Left ventricle myocardium inferior (tissue), 1 donor: ENCODE results near the gene ATF6B. TPM values are rescaled to one million over a fixed set of nuclear protein-coding genes. Genes with fewer than 3 reads are reported as not detected.
"Not testable (repeated sequence)": the region's sequence is repeated elsewhere in the genome, so short reads cannot be mapped to it uniquely, and the experiment has no call there.

ENCODE experiments used
- DNase-seq: peaks from one replicate; pipeline ENCODE4 v3.0.0-alpha.2; 2020
- H3K27ac ChIP-seq: fragments of 200-600 bp; replicated peaks from 2 replicates; pipeline ENCODE4 v1.8.0; 2021
- H3K27me3 ChIP-seq: fragments of 200-600 bp; 2 replicates; pipeline ENCODE4 v1.8.0; 2021; ENCODE audit warnings: low read depth
- H3K36me3 ChIP-seq: fragments of 200-600 bp; 2 replicates; pipeline ENCODE4 v1.8.0; 2021
- H3K4me1 ChIP-seq: fragments of 200-600 bp; 2 replicates; pipeline ENCODE4 v1.8.0; 2021
- H3K4me3 ChIP-seq: fragments of 200-600 bp; 2 replicates; pipeline ENCODE4 v1.8.0; 2021; ENCODE audit warnings: mild to moderate bottlenecking, moderate library complexity
- H3K9me3 ChIP-seq: fragments of 200-600 bp; replicated peaks from 2 replicates; pipeline ENCODE4 v1.8.0; 2021
- intact Hi-C: fragments of 100-400 bp; cut with micrococcal nuclease; formaldehyde crosslinking; loops from one replicate; pipeline ENCODE4 v1.11.0; 2022
- total RNA-seq: library from RNA; stranded (reverse); fragmentation: NEBNext Ultra II Directional; extraction: Animal tissue kit (Norgen Biotek cat#: 25700); gene quantifications from one replicate; pipeline ENCODE4 v1.2.1, GENCODE V29; 2021
- TF ChIP-seq, protein P1 (sequence below): fragments of 200-600 bp; IDR thresholded peaks from 2 replicates; pipeline ENCODE4 v1.8.0; 2021; ENCODE audit warnings: antibody characterized with exemption, mild to moderate bottlenecking, borderline replicate concordance
- donor health status: DM: no; HTN: yes; CAD: no; lungs with severe emphysema.

ATF6B gene
- total RNA-seq, 1 donor from 2014 or later: 29.1 TPM

DNA sequence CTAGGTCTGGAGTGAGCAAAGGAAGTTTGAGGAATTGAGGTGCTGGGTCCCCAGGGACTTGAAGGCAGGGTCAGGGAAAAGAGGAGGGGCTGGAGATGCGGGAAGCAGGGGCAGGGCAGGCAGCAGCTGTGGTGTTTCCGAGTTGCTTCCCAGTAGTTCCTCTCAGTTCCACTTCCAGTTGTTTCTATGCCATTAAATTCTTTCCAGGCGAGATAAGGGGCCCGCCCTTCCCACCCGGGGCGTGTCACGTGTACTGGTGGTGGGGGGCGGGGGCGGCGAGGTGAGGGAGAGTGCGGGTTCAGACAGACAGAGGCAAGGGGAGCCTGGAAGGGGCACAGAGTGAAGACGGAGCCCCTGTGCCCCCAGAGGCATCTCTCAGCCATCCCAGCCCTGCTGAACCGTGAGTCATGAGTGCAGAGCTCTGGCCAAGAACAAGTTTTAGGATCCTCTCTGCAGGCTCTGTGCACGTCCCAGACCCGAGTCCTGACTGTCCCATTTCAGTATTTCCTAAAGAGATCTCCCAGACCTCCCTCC is 19.9 kb downstream of the ATF6B start:
- Histone ChIP-seq H3K27me3 (no peaks in the 10 kb centered on the region), H3K4me1 (peaks cover 78% of the 10 kb centered on the region), H3K27ac (peak overlapping the region; percentile 95), H3K4me3 (peak overlapping the region; percentile 70), H3K36me3 (no peaks in the 10 kb centered on the region), H3K9me3 (no peaks in the 10 kb centered on the region)
- intact Hi-C loops: no loop called here
- DNase-seq: peak; percentile 80
- TF ChIP-seq, protein P1, sequence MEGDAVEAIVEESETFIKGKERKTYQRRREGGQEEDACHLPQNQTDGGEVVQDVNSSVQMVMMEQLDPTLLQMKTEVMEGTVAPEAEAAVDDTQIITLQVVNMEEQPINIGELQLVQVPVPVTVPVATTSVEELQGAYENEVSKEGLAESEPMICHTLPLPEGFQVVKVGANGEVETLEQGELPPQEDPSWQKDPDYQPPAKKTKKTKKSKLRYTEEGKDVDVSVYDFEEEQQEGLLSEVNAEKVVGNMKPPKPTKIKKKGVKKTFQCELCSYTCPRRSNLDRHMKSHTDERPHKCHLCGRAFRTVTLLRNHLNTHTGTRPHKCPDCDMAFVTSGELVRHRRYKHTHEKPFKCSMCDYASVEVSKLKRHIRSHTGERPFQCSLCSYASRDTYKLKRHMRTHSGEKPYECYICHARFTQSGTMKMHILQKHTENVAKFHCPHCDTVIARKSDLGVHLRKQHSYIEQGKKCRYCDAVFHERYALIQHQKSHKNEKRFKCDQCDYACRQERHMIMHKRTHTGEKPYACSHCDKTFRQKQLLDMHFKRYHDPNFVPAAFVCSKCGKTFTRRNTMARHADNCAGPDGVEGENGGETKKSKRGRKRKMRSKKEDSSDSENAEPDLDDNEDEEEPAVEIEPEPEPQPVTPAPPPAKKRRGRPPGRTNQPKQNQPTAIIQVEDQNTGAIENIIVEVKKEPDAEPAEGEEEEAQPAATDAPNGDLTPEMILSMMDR: peak; percentile 31

DNA sequence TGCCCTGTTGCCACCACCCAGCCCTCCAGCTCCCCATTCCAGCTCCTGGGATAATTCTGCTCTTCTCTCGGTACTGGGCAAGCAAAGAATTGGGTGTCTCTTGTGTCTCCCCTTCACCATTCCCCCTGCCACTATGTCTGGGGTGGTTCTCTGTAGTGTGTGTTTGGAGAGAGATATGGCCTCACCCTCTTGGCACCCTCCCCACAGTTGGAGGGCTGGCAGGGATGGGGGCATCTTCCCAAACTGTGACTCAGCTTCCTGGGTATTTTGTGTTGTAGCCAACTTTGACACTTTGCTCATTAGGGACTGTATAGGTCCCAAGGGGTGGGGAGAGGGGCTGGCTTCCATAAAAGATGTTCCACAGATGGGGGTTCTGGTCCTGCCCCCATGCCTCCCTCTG is 20.6 kb downstream of the ATF6B start:
- no peaks in the 10 kb centered on the region for H3K9me3 ChIP-seq
- intact Hi-C loops: no loop called here
- H3K27me3 ChIP-seq: no peaks in the 10 kb centered on the region
- H3K4me1 ChIP-seq: peaks cover 71% of the 10 kb centered on the region
- DNase-seq: no peak
- peaks cover 4% of the 10 kb centered on the region for H3K36me3 ChIP-seq
- TF ChIP-seq, protein P1: no peak
- peak overlapping the region; percentile 95 for H3K27ac ChIP-seq
- peak overlapping the region; percentile 70 for H3K4me3 ChIP-seq

DNA sequence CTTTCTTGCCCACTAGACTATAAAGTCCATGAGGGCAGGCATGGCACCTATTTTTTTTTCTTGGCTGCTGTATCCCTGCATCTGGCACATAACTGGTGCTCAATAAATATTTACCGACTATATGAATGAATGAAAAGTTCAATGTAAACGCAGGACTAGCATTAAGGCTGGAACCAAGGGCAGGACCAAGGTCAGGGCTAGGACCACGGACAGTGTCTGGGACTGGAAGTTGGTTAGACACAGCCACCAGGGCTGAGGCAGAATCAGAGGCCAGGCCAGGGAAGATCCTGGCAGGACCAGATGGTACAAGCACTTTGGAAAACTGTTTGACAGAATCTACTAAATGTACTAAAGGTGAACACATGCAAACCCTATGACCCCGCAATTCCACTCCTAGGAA is 22.6 kb downstream of the ATF6B start:
- Histone ChIP-seq H3K27ac (no peak overlapping the region), H3K4me1 (peaks cover 51% of the 10 kb centered on the region), H3K27me3 (no peaks in the 10 kb centered on the region), H3K9me3 (no peaks in the 10 kb centered on the region), H3K36me3 (peaks cover 8% of the 10 kb centered on the region), H3K4me3 (peak overlapping the region; percentile 70)
- TF ChIP-seq, protein P1: no peak
- no peak for DNase-seq
- intact Hi-C loops: no loop called here

DNA sequence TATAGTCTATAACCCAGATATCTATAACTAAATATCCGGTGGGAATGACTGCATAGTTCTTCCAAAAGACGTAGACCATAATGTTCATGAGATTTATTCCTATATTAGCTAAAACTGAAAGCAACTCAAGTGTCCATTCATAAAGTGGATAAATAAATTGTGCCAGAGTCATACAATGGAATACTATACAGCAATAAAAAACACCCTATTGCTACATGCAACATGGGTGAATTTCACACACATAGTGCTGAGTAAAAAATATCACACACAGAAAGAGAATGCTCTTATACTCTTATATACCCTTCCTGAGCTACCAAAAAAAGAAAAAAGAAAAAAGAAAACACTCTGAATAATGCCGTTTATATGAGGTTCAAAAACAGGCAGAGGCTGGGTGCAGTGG is 25.8 kb downstream of the ATF6B start:
- peaks cover 15% of the 10 kb centered on the region for H3K36me3 ChIP-seq
- no peak overlapping the region for H3K27ac ChIP-seq
- no peak overlapping the region for H3K4me3 ChIP-seq
- no peak for DNase-seq
- H3K9me3 ChIP-seq: no peaks in the 10 kb centered on the region
- H3K27me3 ChIP-seq: peaks cover 9% of the 10 kb centered on the region
- intact Hi-C loops: no loop called here
- TF ChIP-seq, protein P1: no peak
- peaks cover 26% of the 10 kb centered on the region for H3K4me1 ChIP-seq

DNA sequence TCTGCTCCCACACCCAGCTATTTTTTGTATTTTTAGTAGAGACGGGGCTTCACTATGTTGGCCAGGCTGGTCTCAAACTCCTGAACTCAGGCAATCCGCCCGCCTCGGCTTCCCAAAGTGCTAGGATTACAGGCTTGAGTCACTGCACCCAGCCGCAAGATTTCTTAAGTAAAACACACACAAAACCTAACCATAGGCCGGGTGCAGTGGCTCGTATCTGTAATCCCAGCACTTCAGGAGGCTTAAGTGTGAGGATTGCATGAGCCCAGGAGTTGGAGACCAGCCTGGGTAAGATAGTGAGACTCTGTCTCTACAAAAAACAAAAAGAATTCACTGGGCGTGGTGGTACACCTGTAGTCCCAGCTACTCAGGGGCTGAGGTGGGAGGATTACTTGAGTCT is 27.8 kb downstream of the ATF6B start:
- H3K4me3 ChIP-seq, H3K27ac ChIP-seq, H3K9me3 ChIP-seq, DNase-seq, intact Hi-C loops: not testable (repeated sequence)
- H3K36me3 ChIP-seq: peaks cover 31% of the 10 kb centered on the region
- peaks cover 27% of the 10 kb centered on the region for H3K4me1 ChIP-seq
- H3K27me3 ChIP-seq: peaks cover 28% of the 10 kb centered on the region

DNA sequence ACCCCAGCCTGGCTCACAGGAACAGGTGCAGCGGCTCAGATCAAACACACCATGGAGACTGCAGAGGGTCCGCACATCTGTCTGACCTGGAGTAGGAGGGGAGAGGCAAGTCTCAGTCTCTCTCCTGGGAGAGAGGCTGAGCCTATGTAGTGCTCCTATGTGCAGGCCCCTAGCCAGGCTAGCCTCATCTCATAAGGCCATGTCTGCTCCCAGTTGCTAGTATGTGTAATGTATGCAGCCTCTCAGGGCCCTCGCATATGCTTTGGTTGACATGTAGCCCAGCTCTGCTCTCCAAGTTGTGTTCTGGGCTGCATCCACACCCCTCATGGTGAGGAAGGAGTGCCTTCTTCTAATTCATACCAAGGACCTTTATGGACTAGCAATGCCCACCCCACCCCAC is 30.7 kb downstream of the ATF6B start:
- TF ChIP-seq, protein P1: no peak
- H3K27me3 ChIP-seq: peaks cover 28% of the 10 kb centered on the region
- H3K27ac ChIP-seq: no peak overlapping the region
- no peaks in the 10 kb centered on the region for H3K9me3 ChIP-seq
- H3K4me1 ChIP-seq: peaks cover 48% of the 10 kb centered on the region
- peaks cover 43% of the 10 kb centered on the region for H3K36me3 ChIP-seq
- intact Hi-C loops: no loop called here
- H3K4me3 ChIP-seq: no peak overlapping the region
- no peak for DNase-seq
